Effector CD4-positive, alpha-beta T cell (primary cell): ENCODE data around the gene KCNK6.

Experiments used
- DNase-seq: peaks from one replicate; pipeline ENCODE4 v3.0.0-alpha.2; 2020

The KCNK6 gene

DNA sequence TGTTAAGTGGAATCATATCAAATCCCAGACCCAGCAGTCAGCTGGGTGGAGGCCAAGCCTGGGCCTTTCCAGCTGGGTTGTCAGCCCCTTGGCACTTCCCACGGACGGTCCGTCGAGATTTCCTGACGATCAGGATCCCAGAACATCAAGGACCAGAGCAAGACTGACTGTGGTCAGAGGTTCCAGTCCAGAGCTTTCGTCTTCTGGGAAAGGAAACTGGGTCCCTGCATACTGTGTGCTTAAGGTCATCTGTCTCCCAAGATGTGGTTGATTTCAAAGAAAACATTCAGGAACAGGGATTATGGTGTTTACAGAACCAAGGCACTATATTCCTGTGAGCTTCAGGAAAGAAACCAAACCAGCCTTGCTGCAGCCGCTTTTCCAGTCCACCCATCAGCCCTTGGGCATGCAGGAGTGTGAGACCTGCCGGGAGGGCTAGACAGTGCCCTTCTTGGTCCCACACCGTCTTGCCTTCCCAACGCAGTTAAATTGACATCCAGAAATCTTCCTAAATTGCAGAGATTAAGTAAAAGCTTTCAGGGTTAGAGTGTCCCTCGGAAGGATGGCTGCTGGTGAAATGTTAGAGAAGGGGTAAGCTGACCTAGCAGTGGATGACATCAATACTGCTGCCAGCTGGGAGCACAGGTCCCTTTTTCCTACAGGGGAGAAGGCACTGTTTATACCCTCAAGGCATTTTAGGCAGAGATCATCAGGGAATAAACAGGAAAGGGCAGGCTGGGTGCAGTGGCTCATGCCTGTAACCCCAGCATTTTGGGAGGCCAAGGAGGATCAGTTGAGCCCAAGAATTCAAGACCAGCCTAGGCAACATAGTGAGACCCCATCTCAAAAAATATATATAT lies 20.6 kb upstream of the KCNK6 start:
- no peak for DNase-seq

DNA sequence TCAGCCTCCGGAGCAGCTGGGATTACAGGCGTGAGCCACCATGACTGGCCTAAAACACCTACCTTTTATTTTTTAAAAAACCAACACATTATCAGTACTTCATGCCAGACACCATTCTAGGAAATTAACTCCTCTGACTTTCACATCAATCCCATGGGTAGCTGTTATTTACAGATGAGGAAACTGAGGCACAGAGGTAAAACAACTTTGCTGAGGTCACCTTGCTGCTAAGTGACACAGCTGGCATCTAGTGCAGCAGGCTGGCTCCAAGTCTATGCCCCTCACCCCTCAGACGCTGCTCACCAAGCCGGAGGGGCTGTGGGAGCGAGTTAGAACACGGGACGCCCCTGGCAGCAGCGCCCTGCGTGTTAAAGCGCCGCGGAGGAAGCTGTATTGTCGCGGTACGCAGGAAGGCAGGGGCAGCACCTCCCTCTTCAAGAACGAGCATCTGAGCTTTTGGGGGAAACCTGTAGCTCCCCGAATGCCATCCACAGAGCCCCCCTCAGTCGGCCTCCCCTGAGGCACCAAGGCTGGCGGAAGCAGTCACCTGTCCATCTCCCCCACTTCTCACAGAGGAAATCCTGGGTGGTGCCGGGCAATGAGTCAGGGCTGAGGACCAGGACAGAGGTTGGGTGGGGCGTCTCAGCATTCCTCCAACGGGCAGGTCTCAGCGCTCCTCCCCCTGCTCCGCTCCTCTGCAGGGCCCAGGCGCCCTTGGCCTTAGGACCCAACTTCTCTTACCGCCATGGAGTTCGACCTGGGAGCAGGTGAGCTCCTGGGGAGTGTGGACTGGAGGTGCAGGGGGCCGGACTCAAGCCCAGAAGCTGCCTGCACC lies 15.9 kb upstream of the KCNK6 start, which contains the start of gene C19orf33:
Gene C19orf33 (plus strand): TSS at position 735 of the 835 bp plus-strand sequence. CDS start 11 bp downstream, at position 746.
- no peak for DNase-seq

- DNase-seq = no peak
Measured at GRCh38 chr19:38304352-38304865, 15.2 kb upstream of the KCNK6 start.

GRCh38 chr19:38304866-38305429 lies 14.7 kb upstream of the KCNK6 start:
- no peak for DNase-seq

DNA sequence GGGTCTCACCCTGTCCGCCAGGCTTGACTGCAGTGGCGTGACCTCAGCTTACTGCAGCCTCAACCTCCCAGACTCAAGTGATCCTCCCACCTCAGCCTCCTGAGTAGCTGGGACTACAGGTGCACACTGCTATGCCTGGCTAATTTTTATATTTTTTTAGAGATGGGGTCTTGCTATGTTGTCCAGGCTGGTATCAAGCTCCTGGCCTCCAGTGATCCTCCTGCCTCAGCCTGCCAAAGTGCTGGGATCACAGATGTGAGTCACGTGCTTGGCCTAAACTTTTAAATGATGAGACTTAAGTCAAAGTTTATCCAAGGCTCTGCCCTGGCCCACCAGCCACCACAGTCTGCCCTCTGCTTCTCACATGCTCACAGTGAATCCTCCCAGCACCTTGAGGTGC lies 13.4 kb upstream of the KCNK6 start:
- DNase-seq = no peak

- no peak for DNase-seq
Measured at GRCh38 chr19:38307076-38307475, 12.6 kb upstream of the KCNK6 start.

DNA sequence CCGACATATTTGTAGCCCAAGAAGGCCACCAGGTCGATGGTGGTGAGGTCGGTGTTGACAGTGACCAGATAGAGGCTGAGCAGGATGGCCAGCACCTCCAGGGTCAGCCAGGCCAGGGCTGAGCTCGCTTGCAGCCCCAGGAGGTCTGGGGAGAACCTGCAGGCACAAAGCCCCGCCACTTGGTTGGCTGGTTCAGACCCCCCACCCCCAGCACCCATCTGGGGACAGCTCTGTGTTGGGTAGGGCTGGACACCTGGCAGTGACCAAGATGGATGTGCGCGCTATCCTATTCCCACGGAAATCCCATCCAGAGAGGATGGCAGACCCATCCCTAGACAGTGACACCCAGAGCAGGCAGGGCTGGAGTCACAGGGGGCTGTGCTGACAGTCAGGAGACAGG lies 12.0 kb upstream of the KCNK6 start:
- DNase-seq = no peak

DNA sequence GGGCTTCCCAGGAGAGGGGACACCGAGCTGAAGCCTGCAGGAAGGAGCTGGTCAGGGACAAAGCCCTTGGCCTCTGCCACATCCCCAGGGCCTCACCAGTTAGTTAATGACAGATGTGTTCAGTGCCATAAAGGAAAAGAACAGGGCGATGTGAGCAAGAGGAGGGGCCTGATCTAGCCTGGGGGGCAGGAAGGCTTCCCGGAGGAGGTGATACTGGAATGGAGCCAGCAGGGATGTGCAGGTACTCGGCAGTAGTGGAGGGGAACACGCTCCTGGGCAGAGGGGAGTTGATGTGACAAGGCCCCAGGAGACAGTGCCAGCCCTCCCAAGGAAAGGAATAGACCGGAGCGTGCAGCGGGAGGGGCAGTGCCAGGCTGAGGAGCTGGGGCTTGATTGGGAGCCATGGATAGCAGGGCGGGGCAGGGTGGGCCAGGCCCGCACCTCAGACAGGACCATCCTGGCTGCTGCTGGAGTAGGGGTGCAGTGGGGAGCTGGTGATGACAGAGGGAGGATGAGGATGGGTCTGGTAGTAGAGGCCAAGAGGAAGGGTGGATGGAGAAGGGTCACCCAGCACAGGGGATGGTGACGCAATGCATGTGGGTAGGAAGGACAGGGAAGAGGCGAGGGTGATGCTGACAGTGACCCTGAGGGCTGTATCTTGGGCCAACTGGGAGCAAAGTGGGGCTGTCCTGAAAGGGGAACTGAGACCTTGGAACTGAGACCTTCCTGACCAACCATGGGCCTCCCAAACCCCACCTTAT lies 11.5 kb upstream of the KCNK6 start:
- no peak for DNase-seq

GRCh38 chr19:38308926-38309614 lies 10.6 kb upstream of the KCNK6 start:
- DNase-seq = no peak

GRCh38 chr19:38309615-38310278 lies 9.9 kb upstream of the KCNK6 start:
- DNase-seq = no peak

GRCh38 chr19:38310279-38310670 lies 9.4 kb upstream of the KCNK6 start:
- DNase-seq = no peak

GRCh38 chr19:38310986-38311385 lies 8.7 kb upstream of the KCNK6 start:
- no peak for DNase-seq

DNA sequence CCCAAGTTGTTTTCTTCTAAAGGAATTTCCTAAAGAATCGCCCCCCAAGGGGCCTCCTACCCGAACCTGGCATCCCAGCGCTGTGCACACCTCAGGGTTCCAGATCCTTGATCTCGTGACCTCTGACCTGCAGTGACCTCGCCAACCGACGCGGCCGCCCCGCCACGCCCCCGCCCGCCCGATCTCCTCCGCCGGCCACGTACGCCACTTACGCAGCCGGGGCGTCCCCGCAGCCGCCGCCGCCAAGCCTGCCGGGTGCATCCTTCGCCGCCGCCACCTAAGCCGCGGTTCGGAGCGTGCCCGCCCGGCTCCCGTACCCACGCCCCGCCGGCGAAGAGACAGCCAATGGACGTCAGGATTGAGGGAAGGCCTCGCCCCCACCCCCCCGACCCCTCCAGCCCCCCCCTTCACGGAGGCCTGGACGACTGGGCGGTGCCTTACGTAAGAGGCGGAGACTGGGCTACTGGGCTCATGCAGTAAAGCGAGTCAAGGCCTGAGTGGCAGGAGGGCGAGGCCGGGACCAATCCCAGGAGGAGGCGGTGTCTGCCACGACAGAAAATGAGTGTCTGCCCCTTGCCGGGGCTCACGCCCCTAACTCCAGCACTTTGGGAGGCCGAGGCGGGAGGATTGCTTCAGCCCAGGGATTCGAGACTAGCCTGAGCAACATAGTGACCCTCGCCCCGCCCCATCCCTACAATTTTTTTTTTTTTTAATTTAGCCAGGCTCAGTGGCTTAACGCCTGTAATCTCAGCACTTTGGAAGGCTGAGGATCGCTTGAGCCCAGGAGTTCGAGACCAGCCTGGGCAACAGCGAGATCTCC lies 3.8 kb upstream of the KCNK6 start, which contains the start of gene YIF1B:
Gene YIF1B (minus strand): TSS at position 291 of the 820 bp plus-strand sequence. CDS start 30 bp downstream, at position 261.
- peak; percentile 91 for DNase-seq

GRCh38 chr19:38316477-38317067 lies 3.1 kb upstream of the KCNK6 start:
- no peak for DNase-seq

DNA sequence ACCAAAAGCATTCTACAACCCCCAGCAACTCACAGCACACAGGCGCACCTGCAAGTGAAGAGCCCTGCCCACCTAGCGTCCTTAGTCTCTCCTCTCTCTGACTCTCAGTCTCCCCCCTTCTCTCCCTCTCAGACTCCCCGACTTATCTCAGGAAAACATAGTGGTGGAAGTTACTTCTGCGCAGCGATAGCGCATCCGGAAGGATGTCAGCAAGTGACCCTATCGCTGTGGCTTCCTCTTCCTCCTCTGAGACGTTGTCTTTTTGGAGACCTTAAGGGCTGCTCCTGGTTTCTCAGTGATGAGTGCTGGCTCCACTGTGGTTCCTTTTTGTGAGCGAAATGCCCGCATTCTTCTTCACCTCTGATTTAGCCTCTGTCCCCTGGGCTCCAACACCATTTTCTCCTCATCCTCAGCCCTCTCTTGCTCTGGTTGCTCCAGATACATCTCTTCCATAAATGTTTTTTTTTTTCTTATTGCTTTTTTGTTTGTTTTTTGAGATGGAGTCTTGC lies 2.5 kb upstream of the KCNK6 start:
- no peak for DNase-seq

- no peak for DNase-seq
Measured at GRCh38 chr19:38318660-38319059, 985 bp upstream of the KCNK6 start.

- DNase-seq = no peak
Measured at GRCh38 chr19:38320969-38321339, 1.3 kb downstream of the KCNK6 start.

- no peak for DNase-seq
Measured at GRCh38 chr19:38321646-38322196, 2.1 kb downstream of the KCNK6 start.

- DNase-seq = no peak
Measured at GRCh38 chr19:38323291-38323690, 3.6 kb downstream of the KCNK6 start.
